AG09319 (cell line): Measurements from ENCODE around the gene TRPM7.
"Not testable (repeated sequence)": the region's sequence is repeated elsewhere in the genome, so short reads cannot be mapped to it uniquely, and the experiment has no call there.

ENCODE experiments used
- DNase-seq: peaks from one replicate; pipeline ENCODE4 v3.0.0-alpha.2; 2010; ENCODE audit warnings: low read depth; ENCODE audit errors: extremely low read depth
- TF ChIP-seq, protein P1 (sequence below): IDR thresholded peaks from 2 replicates; pipeline ENCODE4 v1.5.1; 2011; ENCODE audit warnings: low read depth, mild to moderate bottlenecking, inconsistent platforms, low read length, moderate library complexity

Gene TRPM7

DNA sequence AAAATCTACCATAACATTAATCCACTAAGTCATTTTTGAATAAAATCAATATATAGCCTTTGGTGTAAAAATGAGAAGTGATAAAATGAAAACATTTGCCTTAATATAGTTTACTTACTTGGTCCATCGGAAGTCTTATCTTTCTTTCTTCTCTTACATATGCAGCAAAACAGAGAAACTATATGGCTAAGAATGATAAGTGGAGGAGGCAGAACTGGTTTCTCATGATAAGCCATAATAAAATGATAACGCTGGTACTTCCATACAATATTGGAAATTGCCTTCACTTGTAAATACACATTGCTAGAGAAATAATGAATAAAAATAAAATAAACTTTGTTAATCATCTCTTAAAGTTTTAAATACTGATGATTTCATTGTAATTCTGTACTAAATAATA is 92.3 kb downstream of the TRPM7 start:
- DNase-seq: no peak
- TF ChIP-seq, protein P1, sequence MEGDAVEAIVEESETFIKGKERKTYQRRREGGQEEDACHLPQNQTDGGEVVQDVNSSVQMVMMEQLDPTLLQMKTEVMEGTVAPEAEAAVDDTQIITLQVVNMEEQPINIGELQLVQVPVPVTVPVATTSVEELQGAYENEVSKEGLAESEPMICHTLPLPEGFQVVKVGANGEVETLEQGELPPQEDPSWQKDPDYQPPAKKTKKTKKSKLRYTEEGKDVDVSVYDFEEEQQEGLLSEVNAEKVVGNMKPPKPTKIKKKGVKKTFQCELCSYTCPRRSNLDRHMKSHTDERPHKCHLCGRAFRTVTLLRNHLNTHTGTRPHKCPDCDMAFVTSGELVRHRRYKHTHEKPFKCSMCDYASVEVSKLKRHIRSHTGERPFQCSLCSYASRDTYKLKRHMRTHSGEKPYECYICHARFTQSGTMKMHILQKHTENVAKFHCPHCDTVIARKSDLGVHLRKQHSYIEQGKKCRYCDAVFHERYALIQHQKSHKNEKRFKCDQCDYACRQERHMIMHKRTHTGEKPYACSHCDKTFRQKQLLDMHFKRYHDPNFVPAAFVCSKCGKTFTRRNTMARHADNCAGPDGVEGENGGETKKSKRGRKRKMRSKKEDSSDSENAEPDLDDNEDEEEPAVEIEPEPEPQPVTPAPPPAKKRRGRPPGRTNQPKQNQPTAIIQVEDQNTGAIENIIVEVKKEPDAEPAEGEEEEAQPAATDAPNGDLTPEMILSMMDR: no peak

DNA sequence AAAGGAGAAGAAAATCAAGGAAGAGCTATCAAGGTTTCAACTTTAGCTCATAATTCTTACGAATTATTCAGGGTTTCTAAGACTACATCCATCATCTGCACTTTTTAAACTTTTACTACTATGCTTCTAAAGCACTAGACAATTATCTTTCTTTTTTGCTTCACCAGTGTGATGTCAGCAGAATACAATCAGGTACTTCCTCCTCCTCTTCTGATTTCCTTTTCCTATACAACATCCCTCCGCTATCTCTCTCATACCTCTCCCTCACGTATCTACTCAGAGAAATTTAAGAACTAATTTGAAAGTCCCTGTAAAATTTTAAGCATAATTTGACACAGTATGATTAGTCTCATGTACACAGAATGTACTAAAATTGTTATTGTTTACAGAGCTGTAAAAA is 92.8 kb downstream of the TRPM7 start:
- DNase-seq: no peak
- TF ChIP-seq, protein P1: no peak

- TF ChIP-seq, protein P1: no peak
- DNase-seq: no peak
Observed at GRCh38 chr15:50590288-50590687, 96.3 kb downstream of the TRPM7 start.

GRCh38 chr15:50577492-50577891 is 109.1 kb downstream of the TRPM7 start:
- DNase-seq: no peak
- TF ChIP-seq, protein P1: no peak

- no peak for DNase-seq
- TF ChIP-seq, protein P1: no peak
Observed at GRCh38 chr15:50576166-50576565, 110.4 kb downstream of the TRPM7 start.

GRCh38 chr15:50573842-50574241 is 112.8 kb downstream of the TRPM7 start:
- not testable (repeated sequence) for DNase-seq

- TF ChIP-seq, protein P1: no peak
- DNase-seq: no peak
Observed at GRCh38 chr15:50563756-50564155, 122.8 kb downstream of the TRPM7 start.

- TF ChIP-seq, protein P1: no peak
- DNase-seq: no peak
Observed at GRCh38 chr15:50562735-50563640, 123.6 kb downstream of the TRPM7 start.
